Loucy (cell line): ENCODE data around the gene FERMT3.

Source experiments
- H2AFZ ChIP-seq: fragments of 200-600 bp; sonication (generic); 2 replicates; pipeline ENCODE4 v1.6.0; 2016; ENCODE audit warnings: antibody characterized with exemption, mild to moderate bottlenecking, low read length, moderate library complexity
- H3F3A ChIP-seq: fragments of 200-600 bp; 2 replicates; pipeline ENCODE4 v1.6.0; 2016; ENCODE audit warnings: antibody characterized with exemption, low read depth, mild to moderate bottlenecking
- H3K27me3 ChIP-seq: fragments of 200-600 bp; sonication (generic); 2 replicates; pipeline ENCODE4 v1.6.1; 2014; ENCODE audit warnings: low read length, mild to moderate bottlenecking; ENCODE audit not compliant: insufficient read depth, poor library complexity, severe bottlenecking
- H3K36me3 ChIP-seq: fragments of 200-600 bp; sonication (generic); 2 replicates; pipeline ENCODE4 v1.6.1; 2016; ENCODE audit warnings: low read length; ENCODE audit not compliant: insufficient read depth
- H3K4me1 ChIP-seq: fragments of 200-600 bp; sonication (generic); 2 replicates; pipeline ENCODE4 v1.5.1; 2014; ENCODE audit warnings: low read length, mild to moderate bottlenecking; ENCODE audit not compliant: insufficient read depth, poor library complexity, severe bottlenecking
- H3K4me2 ChIP-seq: fragments of 200-600 bp; sonication (generic); 2 replicates; pipeline ENCODE4 v1.6.0; 2014; ENCODE audit warnings: antibody characterized with exemption, low read length, low read depth, mild to moderate bottlenecking; ENCODE audit not compliant: poor library complexity, severe bottlenecking
- H3K4me3 ChIP-seq: fragments of 200-600 bp; sonication (generic); 2 replicates; pipeline ENCODE4 v1.5.1; 2014; ENCODE audit warnings: low read length, mild to moderate bottlenecking, mixed read lengths; ENCODE audit not compliant: poor library complexity, severe bottlenecking
- H3K79me2 ChIP-seq: fragments of 200-600 bp; sonication (generic); 2 replicates; pipeline ENCODE4 v1.6.1; 2014; ENCODE audit warnings: low read length; ENCODE audit not compliant: insufficient read depth
- H3K9ac ChIP-seq: fragments of 200-600 bp; sonication (generic); 2 replicates; pipeline ENCODE4 v1.6.0; 2014; ENCODE audit warnings: mild to moderate bottlenecking, low read depth, low read length, moderate library complexity; ENCODE audit not compliant: poor library complexity, severe bottlenecking
- H3K9me2 ChIP-seq: fragments of 200-600 bp; sonication (generic); replicated peaks from 2 replicates; pipeline ENCODE4 v1.6.1; 2016; ENCODE audit warnings: low read depth, low read length, mixed read lengths
- H3K9me3 ChIP-seq: fragments of 200-600 bp; sonication (generic); 2 replicates; pipeline ENCODE4 v1.6.1; 2014; ENCODE audit warnings: mild to moderate bottlenecking, antibody characterized with exemption, low read length, low read depth; ENCODE audit not compliant: insufficient read depth
- H4K20me1 ChIP-seq: fragments of 200-600 bp; sonication (generic); 2 replicates; pipeline ENCODE4 v1.6.0; 2014; ENCODE audit warnings: antibody characterized with exemption, low read length, mild to moderate bottlenecking; ENCODE audit not compliant: insufficient read depth, poor library complexity, severe bottlenecking
- CTCF ChIP-seq: fragments of 200-600 bp; sonication (generic); conservative IDR thresholded peaks from 2 replicates; pipeline ENCODE4 v1.5.1; 2014; ENCODE audit warnings: mild to moderate bottlenecking, antibody characterized with exemption, low read length
- EZH2phosphoT487 ChIP-seq: fragments of 200-600 bp; IDR thresholded peaks from 2 replicates; pipeline ENCODE4 v1.6.1; 2018; ENCODE audit warnings: antibody characterized with exemption, mild to moderate bottlenecking, moderate library complexity, borderline replicate concordance

FERMT3 gene

DNA sequence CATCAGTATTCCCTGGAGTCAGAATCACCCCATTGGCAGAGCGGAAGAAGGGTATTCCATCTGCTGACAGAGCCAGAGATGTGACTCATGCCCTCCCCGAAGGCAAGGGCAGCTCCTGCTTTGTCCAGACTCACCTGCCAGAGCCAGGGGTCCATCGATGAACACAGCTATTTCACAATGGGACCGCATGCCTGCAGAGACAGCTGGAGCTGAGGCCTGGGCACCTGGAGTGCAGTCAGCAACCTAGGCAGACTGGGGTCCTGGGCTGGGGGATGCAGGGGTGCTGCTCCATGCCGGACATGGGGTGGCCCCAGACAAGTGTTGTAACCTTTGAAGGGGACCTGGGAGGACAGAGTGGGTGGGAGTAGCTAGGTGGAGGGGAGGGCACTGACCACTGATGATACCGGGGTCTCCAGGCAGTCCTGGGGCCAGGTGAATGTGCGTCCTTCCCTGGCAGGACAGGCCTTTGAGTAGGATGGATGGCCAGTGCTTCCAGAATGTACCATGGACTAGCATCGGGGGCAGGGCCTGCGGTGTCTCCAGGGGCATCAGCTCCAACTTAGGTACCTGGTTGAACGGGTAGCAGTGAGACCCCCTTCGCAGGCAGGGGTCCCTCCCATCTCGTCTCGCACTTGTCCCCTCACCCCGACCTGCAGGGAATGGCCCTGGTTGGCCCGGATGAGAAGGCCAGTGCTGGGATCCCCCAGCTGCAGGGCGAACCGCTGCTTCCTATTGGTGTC is 17.8 kb downstream of the FERMT3 start:
- peaks cover 27% of the 10 kb centered on the region for H4K20me1 ChIP-seq
- no peak overlapping the region for H2AFZ ChIP-seq
- no peak for TF ChIP-seq CTCF
- no peak for TF ChIP-seq EZH2phosphoT487
- H3K9me3 ChIP-seq, result no peaks in the 10 kb centered on the region
- no peaks in the 10 kb centered on the region for H3K9me2 ChIP-seq
- peak overlapping the region; percentile 82 for H3K4me3 ChIP-seq
- H3K4me1 ChIP-seq, result peaks cover 20% of the 10 kb centered on the region
- peaks cover 36% of the 10 kb centered on the region for H3K79me2 ChIP-seq
- peak overlapping the region; percentile 100 for H3K4me2 ChIP-seq
- peaks cover 27% of the 10 kb centered on the region; the same call in 1 of the 2 replicates for H3K36me3 ChIP-seq
- H3K9ac ChIP-seq, result peak overlapping the region; percentile 98
- H3F3A ChIP-seq, result no peaks in the 10 kb centered on the region
- no peaks in the 10 kb centered on the region for H3K27me3 ChIP-seq

- Histone ChIP-seq H3K79me2 (peaks cover 39% of the 10 kb centered on the region), H3K36me3 (peaks cover 20% of the 10 kb centered on the region; the same call in 1 of the 2 replicates), H3K9me2 (no peaks in the 10 kb centered on the region), H3K4me1 (peaks cover 20% of the 10 kb centered on the region), H3K4me2 (peak overlapping the region; percentile 100), H3K9ac (peak overlapping the region; percentile 98), H2AFZ (no peak overlapping the region), H3K27me3 (no peaks in the 10 kb centered on the region), H3K9me3 (no peaks in the 10 kb centered on the region), H3F3A (no peaks in the 10 kb centered on the region), H3K4me3 (peak overlapping the region; percentile 82), H4K20me1 (peaks cover 27% of the 10 kb centered on the region)
- TF ChIP-seq CTCF, result no peak
- no peak for TF ChIP-seq EZH2phosphoT487
Measured at GRCh38 chr11:64224891-64225607, 18.5 kb downstream of the FERMT3 start.

GRCh38 chr11:64225608-64226506 is 19.3 kb downstream of the FERMT3 start, which contains the start of the genes NUDT22 and TRPT1:
NUDT22 (plus strand) TSS chr11:64226274; CDS start chr11:64226653, 379 bp downstream.
TRPT1 (minus strand) TSS chr11:64226186; CDS start chr11:64225860, 326 bp downstream.
- H3K9ac ChIP-seq, result peak within 1 kb of the TSS; percentile 98
- peaks cover 27% of the 10 kb centered on the region for H4K20me1 ChIP-seq
- no peaks in the 10 kb centered on the region for H3F3A ChIP-seq
- no peaks in the 10 kb centered on the region for H3K9me3 ChIP-seq
- TF ChIP-seq CTCF (peak; percentile 57), EZH2phosphoT487 (no peak)
- H3K4me2 ChIP-seq, result peak within 1 kb of the TSS; percentile 100
- H3K27me3 ChIP-seq, result no peaks in the 10 kb centered on the region
- peak within 1 kb of the TSS; percentile 82 for H3K4me3 ChIP-seq
- H3K79me2 ChIP-seq, result peaks cover 39% of the 10 kb centered on the region
- peak within 1 kb of the TSS; percentile 72 for H2AFZ ChIP-seq
- H3K4me1 ChIP-seq, result peaks cover 20% of the 10 kb centered on the region
- H3K9me2 ChIP-seq, result no peaks in the 10 kb centered on the region
- H3K36me3 ChIP-seq, result peaks cover 12% of the 10 kb centered on the region; the same call in 1 of the 2 replicates
